Astrocyte of the spinal cord (primary cell): ENCODE data around the gene CMTM8.

Experiments
- DNase-seq: peaks from one replicate; pipeline ENCODE4 v3.0.0; 2011; ENCODE audit warnings: low read depth, low spot score
- H3K4me3 ChIP-seq: 2 replicates; pipeline ENCODE4 v1.5.1; 2011; ENCODE audit warnings: low read depth, mild to moderate bottlenecking, low read length, moderate library complexity
- in situ Hi-C: cut with HindIII; loops from 2 replicates; pipeline ENCODE4 v1.10.0; 2017; ENCODE audit warnings: low sequenced_read_pairs
- TF ChIP-seq, protein P1 (sequence below): IDR thresholded peaks from 2 replicates; pipeline ENCODE4 v1.5.1; 2012; ENCODE audit warnings: low read depth, mild to moderate bottlenecking, low read length, inconsistent platforms

CMTM8 gene

DNA sequence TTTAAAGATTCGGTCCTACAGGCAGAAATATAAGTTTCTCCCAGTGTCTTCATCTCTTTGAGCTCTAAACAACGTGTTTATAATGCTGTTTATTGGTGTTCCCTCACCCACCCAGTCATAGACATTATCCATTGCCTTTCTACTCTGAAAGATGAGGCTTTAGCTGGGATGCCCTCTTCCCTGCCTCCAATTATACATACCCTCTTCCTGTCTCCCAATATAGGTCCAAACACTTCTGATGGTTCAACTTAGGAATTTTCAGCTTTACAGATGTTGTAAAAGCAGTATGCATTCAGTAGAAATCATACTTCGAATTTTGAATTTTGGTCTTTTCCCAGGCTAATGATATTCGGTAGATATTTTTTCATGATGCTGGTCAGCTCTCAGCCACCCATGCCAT is 2.6 kb downstream of the CMTM8 start:
- TF ChIP-seq, protein P1, sequence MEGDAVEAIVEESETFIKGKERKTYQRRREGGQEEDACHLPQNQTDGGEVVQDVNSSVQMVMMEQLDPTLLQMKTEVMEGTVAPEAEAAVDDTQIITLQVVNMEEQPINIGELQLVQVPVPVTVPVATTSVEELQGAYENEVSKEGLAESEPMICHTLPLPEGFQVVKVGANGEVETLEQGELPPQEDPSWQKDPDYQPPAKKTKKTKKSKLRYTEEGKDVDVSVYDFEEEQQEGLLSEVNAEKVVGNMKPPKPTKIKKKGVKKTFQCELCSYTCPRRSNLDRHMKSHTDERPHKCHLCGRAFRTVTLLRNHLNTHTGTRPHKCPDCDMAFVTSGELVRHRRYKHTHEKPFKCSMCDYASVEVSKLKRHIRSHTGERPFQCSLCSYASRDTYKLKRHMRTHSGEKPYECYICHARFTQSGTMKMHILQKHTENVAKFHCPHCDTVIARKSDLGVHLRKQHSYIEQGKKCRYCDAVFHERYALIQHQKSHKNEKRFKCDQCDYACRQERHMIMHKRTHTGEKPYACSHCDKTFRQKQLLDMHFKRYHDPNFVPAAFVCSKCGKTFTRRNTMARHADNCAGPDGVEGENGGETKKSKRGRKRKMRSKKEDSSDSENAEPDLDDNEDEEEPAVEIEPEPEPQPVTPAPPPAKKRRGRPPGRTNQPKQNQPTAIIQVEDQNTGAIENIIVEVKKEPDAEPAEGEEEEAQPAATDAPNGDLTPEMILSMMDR = no peak
- no peak overlapping the region for H3K4me3 ChIP-seq
- DNase-seq = no peak
- in situ Hi-C loops = no loop called here

DNA sequence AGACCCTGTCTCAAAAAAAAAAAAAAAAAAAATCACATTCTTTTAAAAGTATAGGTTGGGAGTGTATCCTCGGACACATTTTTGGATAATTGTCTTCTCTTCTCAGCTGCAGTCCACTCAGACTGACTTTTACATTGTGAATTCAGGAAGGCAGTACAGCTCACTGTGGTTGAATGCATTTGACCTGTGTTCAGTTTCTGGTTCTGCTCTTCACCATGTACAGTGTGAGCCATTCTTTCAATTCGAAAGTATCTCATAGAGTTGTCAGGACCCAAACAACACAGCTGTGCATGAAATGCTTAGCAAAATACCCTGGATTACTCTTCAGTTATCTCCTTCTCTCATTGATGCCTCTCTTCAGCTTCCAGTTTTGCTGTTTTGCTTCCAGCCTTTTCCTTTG is 5.0 kb downstream of the CMTM8 start:
- DNase-seq = no peak
- TF ChIP-seq, protein P1 = no peak
- H3K4me3 ChIP-seq = no peak overlapping the region
- in situ Hi-C loops = no loop called here

DNA sequence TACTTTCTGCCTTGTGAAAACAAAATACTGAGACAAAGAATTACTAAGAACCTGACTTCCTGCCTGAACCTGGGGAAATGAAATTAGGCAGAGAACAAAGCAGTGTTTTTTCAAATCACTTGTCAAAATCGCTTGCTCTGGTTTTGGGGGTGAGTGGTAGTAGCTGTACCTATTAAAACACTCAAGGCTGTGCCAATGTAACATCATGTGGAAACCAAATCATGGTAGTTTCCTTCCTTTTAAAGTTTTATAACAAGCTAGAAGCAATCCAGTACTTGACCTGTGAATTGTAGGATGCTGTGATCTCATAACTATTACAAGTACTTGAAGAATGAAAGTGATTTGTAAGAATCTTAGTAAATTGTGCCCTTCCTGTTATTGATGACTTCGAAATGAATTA is 6.7 kb downstream of the CMTM8 start:
- TF ChIP-seq, protein P1 = no peak
- no peak for DNase-seq
- H3K4me3 ChIP-seq = no peak overlapping the region
- in situ Hi-C loops = no loop called here

DNA sequence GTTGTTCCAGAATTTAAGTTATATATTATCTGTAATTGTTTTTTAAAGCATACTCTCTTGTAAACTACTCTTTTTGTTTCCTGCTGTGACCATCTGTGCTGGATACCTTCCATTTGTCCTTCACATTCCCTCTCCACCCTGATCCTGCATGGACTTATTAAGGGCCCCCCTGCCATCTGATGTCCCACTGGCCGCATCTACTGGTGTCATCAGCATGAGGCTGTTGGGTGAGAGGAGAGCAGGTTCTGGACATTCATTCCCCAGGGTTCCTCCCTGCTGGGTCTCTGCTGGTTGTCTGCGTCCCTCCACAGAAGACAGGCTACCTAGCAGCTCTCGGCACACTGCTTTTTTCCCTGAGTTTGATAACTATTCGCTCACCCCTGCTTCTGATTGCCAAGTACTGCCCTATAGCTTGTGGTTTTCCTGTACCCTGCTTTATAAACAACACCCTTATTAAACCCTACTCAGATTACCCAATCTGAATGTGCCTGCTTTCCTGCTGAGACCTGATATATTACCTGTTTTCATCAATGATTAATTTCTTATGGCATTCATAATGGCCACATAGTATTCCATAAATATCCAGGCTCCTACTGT is 7.7 kb downstream of the CMTM8 start:
- H3K4me3 ChIP-seq = no peak overlapping the region
- TF ChIP-seq, protein P1 = no peak
- in situ Hi-C loops = no loop called here
- no peak for DNase-seq

DNA sequence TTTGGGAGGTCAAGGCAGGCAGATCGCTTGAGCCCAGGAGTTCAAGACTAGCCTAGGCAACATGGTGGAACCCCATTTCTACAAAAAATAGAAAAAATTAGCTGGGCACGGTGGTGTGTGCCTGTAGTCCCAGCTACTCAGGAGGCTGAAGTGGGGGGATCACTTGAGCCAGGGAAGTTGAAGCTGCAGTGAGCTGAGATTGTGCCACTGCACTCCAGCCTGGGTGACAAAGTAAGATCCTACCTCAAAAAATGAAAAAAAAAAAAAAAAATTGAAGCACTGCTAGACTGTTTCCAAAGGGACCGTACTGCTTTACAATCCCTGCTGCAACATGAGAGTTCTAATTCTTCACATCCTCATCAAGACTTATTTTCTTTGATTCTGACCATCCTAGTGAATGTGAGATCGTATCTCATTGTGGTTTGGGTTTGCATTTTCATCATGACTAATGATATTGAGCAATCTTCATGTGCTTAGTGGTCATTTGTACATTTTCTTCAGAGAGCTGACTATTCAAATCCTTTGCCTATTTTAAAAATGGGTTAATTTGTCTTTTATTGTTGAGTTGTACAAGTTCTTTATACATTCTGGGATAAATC is 10.8 kb downstream of the CMTM8 start:
- in situ Hi-C loops = no loop called here
- TF ChIP-seq, protein P1 = no peak
- no peak overlapping the region for H3K4me3 ChIP-seq
- DNase-seq = peak; percentile 92

DNA sequence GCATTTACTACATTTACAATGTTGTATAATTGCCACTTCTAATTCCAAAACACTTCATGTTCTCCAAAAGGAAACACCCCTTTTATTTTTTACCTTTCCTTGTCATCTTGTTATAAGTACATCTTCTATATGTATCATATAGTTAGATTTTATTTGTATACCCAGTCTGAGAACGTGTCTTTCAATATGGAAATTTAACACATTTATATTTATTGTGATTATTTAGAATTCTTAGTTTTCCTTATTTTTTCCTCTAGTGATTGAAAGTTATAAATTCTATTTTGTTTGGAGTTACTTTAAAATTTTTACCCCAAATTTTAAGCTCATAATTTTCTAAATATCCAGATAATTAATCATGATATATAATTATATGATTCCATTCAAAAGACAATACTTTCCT is 15.8 kb downstream of the CMTM8 start:
- TF ChIP-seq, protein P1 = no peak
- in situ Hi-C loops = no loop called here
- no peak overlapping the region for H3K4me3 ChIP-seq
- DNase-seq = no peak
